IMR-90 (cell line): ENCODE measurements around the gene MMP2. TPM values are rescaled to one million over a fixed set of nuclear protein-coding genes. Genes with fewer than 3 reads are reported as not detected.
A peak's percentile ranks its signal among the peaks of the same experiment; 100 is the strongest.

Experiments
- ATAC-seq: fragments of 200-7000 bp; cut with Tn5 transposase; 2 replicates; pipeline ENCODE4 v1.9.1; 2020; ENCODE audit warnings: low read depth, mild to moderate bottlenecking, moderate library complexity
- BruUV-seq: library from RNA; stranded (reverse); fragments of 400-500 nt; replicated peaks from 2 replicates; lab custom pipeline; 2021; lab: Mats Ljungman, UMichigan
- CTCF ChIA-PET: fragments of 300-600 bp; formaldehyde crosslinking; extraction: SDS; loops from one replicate; lab custom pipeline; 2021; ENCODE audit warnings: antibody characterized with exemption; lab: Yijun Ruan, JAX
- POLR2A ChIA-PET: fragments of 300-600 bp; sonication (Branson Sonifier 250); formaldehyde crosslinking; loops from one replicate; lab custom pipeline; 2022; ENCODE audit warnings: antibody characterized with exemption; ENCODE audit not compliant: unreplicated experiment; lab: Charles Lee
- DNase-seq: peaks from one replicate; pipeline ENCODE4 v3.0.0; 2013
- H2AFZ ChIP-seq: replicated peaks from 2 replicates; pipeline ENCODE3; 2013; ENCODE audit warnings: low read length, mild to moderate bottlenecking; ENCODE audit not compliant: poor library complexity
- H2AK5ac ChIP-seq: 2 replicates; pipeline ENCODE4 v1.6.1; 2013; ENCODE audit warnings: low read depth, low read length, inconsistent platforms
- H2AK9ac ChIP-seq: replicated peaks from 2 replicates; pipeline ENCODE3; 2013; ENCODE audit warnings: mild to moderate bottlenecking, low read depth, low read length, moderate library complexity; ENCODE audit not compliant: poor library complexity
- H2BK120ac ChIP-seq: 2 replicates; pipeline ENCODE4 v1.6.1; 2013; ENCODE audit warnings: low read depth, low read length, inconsistent platforms
- H2BK15ac ChIP-seq: 3 replicates; pipeline ENCODE4 v1.6.1; 2013; ENCODE audit warnings: low read depth, low read length, inconsistent platforms
- H2BK20ac ChIP-seq: 2 replicates; pipeline ENCODE4 v1.6.1; 2013; ENCODE audit warnings: low read depth, mild to moderate bottlenecking, inconsistent platforms, low read length, moderate library complexity
- H2BK5ac ChIP-seq: 2 replicates; pipeline ENCODE4 v1.6.1; 2013; ENCODE audit warnings: mild to moderate bottlenecking, low read depth, low read length, inconsistent platforms; ENCODE audit not compliant: poor library complexity, severe bottlenecking
- H3K14ac ChIP-seq: replicated peaks from 2 replicates; pipeline ENCODE4 v1.6.1; 2013; ENCODE audit warnings: low read depth, low read length, inconsistent platforms
- H3K18ac ChIP-seq: 2 replicates; pipeline ENCODE4 v1.6.1; 2013; ENCODE audit warnings: low read depth, low read length, control low read depth
- H3K23ac ChIP-seq: 2 replicates; pipeline ENCODE4 v1.6.1; 2013; ENCODE audit warnings: low read depth, low read length, inconsistent platforms
- H3K27ac ChIP-seq: 2 replicates; pipeline ENCODE4 v1.5.1; 2013; ENCODE audit warnings: mild to moderate bottlenecking, control low read depth, low read length; ENCODE audit not compliant: insufficient read depth
- H3K27me3 ChIP-seq: 2 replicates; pipeline ENCODE4 v1.6.1; 2013; ENCODE audit warnings: low read length; ENCODE audit not compliant: control insufficient read depth, insufficient read depth
- H3K36me3 ChIP-seq: 2 replicates; pipeline ENCODE4 v1.6.1; 2013; ENCODE audit warnings: low read length, mixed read lengths; ENCODE audit not compliant: control insufficient read depth, insufficient read depth
- H3K4ac ChIP-seq: 2 replicates; pipeline ENCODE4 v1.6.1; 2013; ENCODE audit warnings: low read depth, low read length, inconsistent platforms
- H3K4me1 ChIP-seq: 2 replicates; pipeline ENCODE4 v1.6.1; 2013; ENCODE audit warnings: low read length, mixed read lengths; ENCODE audit not compliant: control insufficient read depth, insufficient read depth
- H3K4me2 ChIP-seq: 2 replicates; pipeline ENCODE4 v1.6.1; 2013; ENCODE audit warnings: low read depth, mild to moderate bottlenecking, control low read depth, low read length, moderate library complexity
- H3K4me3 ChIP-seq: 2 replicates; pipeline ENCODE4 v1.5.1; 2013; ENCODE audit warnings: low read depth, mild to moderate bottlenecking, control low read depth, low read length, moderate library complexity; ENCODE audit not compliant: insufficient read depth
- H3K56ac ChIP-seq: 2 replicates; pipeline ENCODE4 v1.6.1; 2013; ENCODE audit warnings: low read length, inconsistent platforms; ENCODE audit not compliant: insufficient read depth; ENCODE audit errors: extremely low read depth
- H3K79me1 ChIP-seq, 2 experiments: 2 replicates each; pipeline ENCODE4 v1.6.1; 2013; ENCODE audit warnings: low read length in 2 of 2, inconsistent platforms in 1 of 2, low read depth in 1 of 2
- H3K9ac ChIP-seq: 2 replicates; pipeline ENCODE4 v1.6.1; 2013; ENCODE audit warnings: low read depth, low read length, control low read depth
- H3K9me1 ChIP-seq: 2 replicates; pipeline ENCODE4 v1.6.1; 2013; ENCODE audit warnings: low read length, inconsistent platforms; ENCODE audit not compliant: insufficient read depth
- H3K9me3 ChIP-seq: 2 replicates; pipeline ENCODE4 v1.6.1; 2013; ENCODE audit warnings: low read length; ENCODE audit not compliant: control insufficient read depth, insufficient read depth
- H4K20me1 ChIP-seq: 2 replicates; pipeline ENCODE4 v1.6.1; 2013; ENCODE audit warnings: low read length, inconsistent platforms; ENCODE audit not compliant: insufficient read depth
- H4K5ac ChIP-seq: 2 replicates; pipeline ENCODE4 v1.6.1; 2013; ENCODE audit warnings: mild to moderate bottlenecking, low read depth, low read length, control low read depth
- H4K8ac ChIP-seq, 2 experiments: 2 replicates each; pipeline ENCODE4 v1.6.1; 2013; ENCODE audit warnings: low read depth in 2 of 2, low read length in 2 of 2, control low read depth in 1 of 2, inconsistent platforms in 1 of 2
- H4K91ac ChIP-seq: 2 replicates; pipeline ENCODE4 v1.6.1; 2013; ENCODE audit warnings: low read depth, low read length, inconsistent platforms; ENCODE audit not compliant: insufficient read depth
- CEBPB ChIP-seq: IDR thresholded peaks from 2 replicates; pipeline ENCODE4 v1.6.1; 2012; ENCODE audit warnings: low read depth, low read length, improper control_type of control experiment
- MAFK ChIP-seq: IDR thresholded peaks from 2 replicates; pipeline ENCODE4 v1.6.1; 2012; ENCODE audit warnings: low read depth, low read length, improper control_type of control experiment
- WGBS, 2 experiments: methylation state at CpG; one replicate each; pipeline versions ENCODE4 v1.1.5 to v1.1.7; 2013; ENCODE audit warnings: missing lambda C conversion rate in 2 of 2; ENCODE audit not compliant: insufficient read length in 1 of 2; ENCODE audit errors: extremely low coverage in 2 of 2; 5-methylcytosine and 5-hydroxymethylcytosine counted together
- dilution Hi-C: fragments of 300-500 bp; cut with HindIII; formaldehyde crosslinking; loops from one replicate; pipeline ENCODE4 v1.14.3; 2018; ENCODE audit warnings: low sequenced_read_pairs; ENCODE audit not compliant: unreplicated experiment
- in situ Hi-C: fragments of 300-500 bp; cut with MboI; formaldehyde crosslinking; loops from 3 replicates; pipeline ENCODE4 v1.14.3; 2019; ENCODE audit warnings: low sequenced_read_pairs, inconsistent platforms, mixed read lengths
- intact Hi-C: fragments of 100-400 bp; cut with micrococcal nuclease; formaldehyde crosslinking; loops from 2 replicates; pipeline ENCODE4 v1.10.0; 2022
- polyA plus RNA-seq, 3 experiments: library from polyadenylated mRNA; depleted of rRNA; stranded (reverse); fragments of >200 nt; gene quantifications; 2 replicates each; pipeline ENCODE4 v1.2.3, GENCODE V29; 2012; ENCODE audit warnings: low replicate concordance in 1 of 3
- total RNA-seq: library from RNA; depleted of rRNA; stranded (reverse); fragments of >200 nt; gene quantifications from 2 replicates; pipeline ENCODE4 v1.2.3, GENCODE V29; 2012

The MMP2 gene
- total and polyA plus RNA-seq, 2 of the 4 experiments (the other 2 are of a cell fraction) = 240 to 574 TPM

- Histone ChIP-seq H3K9me1 (peaks cover 6% of the 10 kb centered on the region), H3K27ac (no peak overlapping the region), H3K23ac (no peak overlapping the region), H3K79me1 (no peaks in the 10 kb centered on the region; a peak in 1 of 4 replicates), H3K4me3 (no peak overlapping the region), H3K14ac (no peak overlapping the region), H4K91ac (no peak overlapping the region), H3K4ac (no peak overlapping the region), H2AK9ac (no peak overlapping the region), H4K8ac (no peak overlapping the region), H2BK15ac (no peak overlapping the region), H2BK5ac (no peak overlapping the region), H3K18ac (no peak overlapping the region), H2BK120ac (no peak overlapping the region), H4K20me1 (no peaks in the 10 kb centered on the region), H3K4me1 (peaks cover 6% of the 10 kb centered on the region), H3K36me3 (no peaks in the 10 kb centered on the region), H3K27me3 (no peaks in the 10 kb centered on the region), H2AK5ac (no peak overlapping the region), H3K4me2 (no peak overlapping the region), H3K56ac (no peak overlapping the region), H3K9me3 (no peaks in the 10 kb centered on the region), H3K9ac (no peak overlapping the region), H2AFZ (no peak overlapping the region), H2BK20ac (no peak overlapping the region), H4K5ac (no peak overlapping the region)
- dilution Hi-C loops = no loop called here
- BruUV-seq = no TSS peak
- DNase-seq (peak; percentile 65), ATAC-seq (no peak; the same call in 1 of the 2 replicates)
- ChIA-PET POLR2A (no interaction called here), CTCF (interaction anchor here (0.6 to 1.6 kb wide), 4 partner anchors 11 to 1601 kb away, joined by 4 to 7 read pairs (median 4); no protein-coding TSS in a partner anchor)
- in situ Hi-C loops = no loop called here
- intact Hi-C loops = no loop called here
- TF ChIP-seq CEBPB = peak; percentile 61
- TF ChIP-seq MAFK = no peak
- WGBS, 2 experiments = no CpG with 5 or more reads among the region's 5 CpGs
These were observed 60.1 kb downstream of the MMP2 start for GRCh38 chr16:55539049-55539448.
